GM12892 (cell line): ENCODE data around the gene MRGPRD.

Source experiments
- POLR2A ChIP-seq: IDR thresholded peaks from 2 replicates; pipeline ENCODE4 v1.6.1; 2011; ENCODE audit warnings: low read depth, low read length, control low read depth
- TAF1 ChIP-seq: IDR thresholded peaks from 2 replicates; pipeline ENCODE4 v1.6.1; 2011; ENCODE audit warnings: low read depth, mild to moderate bottlenecking, control low read depth, low read length, borderline replicate concordance

GRCh38 chr11:69013009-69013951 is 32.5 kb upstream of the MRGPRD start, which contains the start of gene MRGPRF:
- TF ChIP-seq POLR2A (no peak), TAF1 (no peak)
